Neural cell (in vitro differentiated cells): ENCODE data around the gene BICDL1. TPM values are rescaled to one million over a fixed set of nuclear protein-coding genes. Genes with fewer than 3 reads are reported as not detected.

Source experiments
- H2AFZ ChIP-seq: fragments of 200-600, 300-800 bp; sonication (generic), shearing (Covaris generic); 2 replicates; pipeline ENCODE4 v1.6.0; 2014; ENCODE audit warnings: low read depth, mild to moderate bottlenecking, antibody characterized with exemption, low read length, moderate library complexity
- H3F3A ChIP-seq: fragments of 200-600 bp; shearing (Covaris generic); 2 replicates; pipeline ENCODE4 v1.6.1; 2016; ENCODE audit warnings: mild to moderate bottlenecking, moderate library complexity, mixed read lengths, antibody characterized with exemption, low read length; ENCODE audit not compliant: insufficient read depth, poor library complexity, severe bottlenecking
- H3K27ac ChIP-seq: fragments of 200-600, 300-800 bp; sonication (generic), shearing (Covaris generic); 2 replicates; pipeline ENCODE4 v1.5.1; 2014; ENCODE audit warnings: mild to moderate bottlenecking, low read length, moderate library complexity
- H3K27me3 ChIP-seq: fragments of 300-800, 200-600 bp; sonication (generic), shearing (Covaris generic); 2 replicates; pipeline ENCODE4 v1.6.0; 2014; ENCODE audit warnings: mild to moderate bottlenecking, low read depth, low read length, moderate library complexity; ENCODE audit not compliant: insufficient read depth
- H3K36me3 ChIP-seq: fragments of 300-800, 200-600 bp; sonication (generic), shearing (Covaris generic); 2 replicates; pipeline ENCODE4 v1.5.1; 2014; ENCODE audit warnings: mild to moderate bottlenecking, antibody characterized with exemption, low read length, moderate library complexity; ENCODE audit not compliant: insufficient read depth
- H3K4me2 ChIP-seq: fragments of 300-800, 200-600 bp; sonication (generic), shearing (Covaris generic); 2 replicates; pipeline ENCODE4 v1.6.0; 2014; ENCODE audit warnings: mild to moderate bottlenecking, low read length
- H3K4me3 ChIP-seq: fragments of 300-800, 200-600 bp; sonication (generic), shearing (Covaris generic); 2 replicates; pipeline ENCODE4 v1.5.1; 2014; ENCODE audit warnings: mild to moderate bottlenecking, low read length, moderate library complexity
- H3K79me2 ChIP-seq: fragments of 200-600 bp; shearing (Covaris generic); replicated peaks from 2 replicates; pipeline ENCODE4 v1.6.0; 2014; ENCODE audit warnings: mild to moderate bottlenecking, low read length, moderate library complexity; ENCODE audit not compliant: insufficient read depth
- H3K9ac ChIP-seq: fragments of 300-800, 200-600 bp; sonication (generic), shearing (Covaris generic); 2 replicates; pipeline ENCODE4 v1.6.1; 2016; ENCODE audit warnings: mild to moderate bottlenecking, low read length, mixed read lengths
- H3K9me2 ChIP-seq: fragments of 200-600 bp; shearing (Covaris generic); 2 replicates; pipeline ENCODE4 v1.6.1; 2016; ENCODE audit warnings: mild to moderate bottlenecking, low read length, mixed read lengths; ENCODE audit not compliant: insufficient read depth
- H3K9me3 ChIP-seq: fragments of 200-600, 300-800 bp; sonication (generic), shearing (Covaris generic); 2 replicates; pipeline ENCODE4 v1.6.1; 2016; ENCODE audit warnings: mild to moderate bottlenecking, mixed run types, low read length, moderate library complexity, mixed read lengths
- H4K20me1 ChIP-seq: fragments of 200-600 bp; shearing (Covaris generic); 2 replicates; pipeline ENCODE4 v1.6.1; 2016; ENCODE audit warnings: mild to moderate bottlenecking, mixed run types; ENCODE audit not compliant: insufficient read depth
- CTCF ChIP-seq: fragments of 450-650 bp; IDR thresholded peaks from 2 replicates; pipeline ENCODE4 v1.5.1; 2014; ENCODE audit warnings: antibody characterized with exemption, mild to moderate bottlenecking, moderate library complexity; ENCODE audit not compliant: poor library complexity, severe bottlenecking
- EP300 ChIP-seq: fragments of 450-650 bp; conservative IDR thresholded peaks from 2 replicates; pipeline ENCODE4 v1.6.1; 2014; ENCODE audit warnings: antibody characterized with exemption, mild to moderate bottlenecking, moderate library complexity; ENCODE audit not compliant: poor library complexity, severe bottlenecking
- EZH2 ChIP-seq: fragments of 200-600, 300-800 bp; shearing (Covaris generic), sonication (generic); IDR thresholded peaks from 2 replicates; pipeline ENCODE4 v1.6.1; 2014; ENCODE audit warnings: antibody characterized with exemption, low read length, borderline replicate concordance, mild to moderate bottlenecking; ENCODE audit not compliant: insufficient read depth, poor library complexity, severe bottlenecking
- MXI1 ChIP-seq: fragments of 450-650 bp; conservative IDR thresholded peaks from 2 replicates; pipeline ENCODE4 v1.6.1; 2014; ENCODE audit warnings: antibody characterized with exemption, mild to moderate bottlenecking; ENCODE audit not compliant: poor library complexity, severe bottlenecking
- POLR2AphosphoS5 ChIP-seq: IDR thresholded peaks from 2 replicates; pipeline ENCODE4 v1.6.1; 2012
- RAD21 ChIP-seq: fragments of 450-650 bp; conservative IDR thresholded peaks from 2 replicates; pipeline ENCODE4 v1.6.1; 2014; ENCODE audit warnings: antibody characterized with exemption, mild to moderate bottlenecking, moderate library complexity
- REST ChIP-seq: IDR thresholded peaks from 2 replicates; pipeline ENCODE4 v1.6.1; 2012; ENCODE audit warnings: borderline replicate concordance
- SMC3 ChIP-seq: fragments of 450-650 bp; conservative IDR thresholded peaks from 2 replicates; pipeline ENCODE4 v1.6.1; 2014; ENCODE audit warnings: antibody characterized with exemption, mild to moderate bottlenecking, moderate library complexity; ENCODE audit not compliant: poor library complexity
- TAF1 ChIP-seq: IDR thresholded peaks from 2 replicates; pipeline ENCODE4 v1.6.1; 2012; ENCODE audit warnings: low read depth
- polyA plus RNA-seq: library from polyadenylated mRNA; depleted of rRNA; stranded (reverse); fragments of >200 nt; gene quantifications from 2 replicates; pipeline ENCODE4 v1.2.3, GENCODE V29; 2014

Gene BICDL1
- polyA plus RNA-seq, 1 donor from 2014 or later: 136 TPM

GRCh38 chr12:120132054-120132836, 143.2 kb downstream of the BICDL1 start:
- Histone ChIP-seq H4K20me1 (no peaks in the 10 kb centered on the region), H3K9ac (no peak overlapping the region), H3K4me3 (no peak overlapping the region), H3K9me3 (no peaks in the 10 kb centered on the region), H3F3A (no peaks in the 10 kb centered on the region), H3K79me2 (no peaks in the 10 kb centered on the region), H3K4me2 (no peak overlapping the region), H2AFZ (no peak overlapping the region), H3K9me2 (no peaks in the 10 kb centered on the region), H3K36me3 (no peaks in the 10 kb centered on the region), H3K27ac (no peak overlapping the region), H3K27me3 (no peaks in the 10 kb centered on the region)
- TF ChIP-seq POLR2AphosphoS5 (no peak), RAD21 (no peak), EP300 (no peak), CTCF (no peak), EZH2 (no peak), MXI1 (no peak), REST (no peak), TAF1 (no peak), SMC3 (no peak)

GRCh38 chr12:120132863-120133385, 143.9 kb downstream of the BICDL1 start:
- Histone ChIP-seq H3F3A (no peaks in the 10 kb centered on the region), H3K9me2 (no peaks in the 10 kb centered on the region), H3K79me2 (no peaks in the 10 kb centered on the region), H3K4me3 (no peak overlapping the region), H4K20me1 (no peaks in the 10 kb centered on the region), H3K9me3 (no peaks in the 10 kb centered on the region), H3K27ac (no peak overlapping the region), H3K36me3 (no peaks in the 10 kb centered on the region), H3K27me3 (no peaks in the 10 kb centered on the region), H3K9ac (no peak overlapping the region), H2AFZ (no peak overlapping the region), H3K4me2 (no peak overlapping the region)
- TF ChIP-seq CTCF (no peak), POLR2AphosphoS5 (no peak), RAD21 (no peak), TAF1 (no peak), REST (no peak), EP300 (no peak), MXI1 (no peak), SMC3 (no peak), EZH2 (no peak)
